Vagina (tissue), 2 donors: ENCODE measurements around the gene TBX1.

Source experiments
- CTCF ChIP-seq, 3 experiments: fragments of 450-650 bp in 2 of 3; fragments of 200-600 bp in 1 of 3; sonication (generic) in 1 of 3; IDR thresholded peaks; one replicate each; pipeline ENCODE4 v1.5.1; 2017 to 2019; ENCODE audit warnings: antibody characterized with exemption in 3 of 3, mild to moderate bottlenecking in 2 of 3, moderate library complexity in 2 of 3
- POLR2A ChIP-seq, 2 donors: fragments of 450-650 bp; IDR thresholded peaks; one replicate each; pipeline ENCODE4 v1.6.1; 2017; ENCODE audit warnings: antibody characterized with exemption in 2 of 2, mild to moderate bottlenecking in 2 of 2, moderate library complexity in 2 of 2
- POLR2AphosphoS5 ChIP-seq, 2 donors: sonication (generic); formaldehyde crosslinking; IDR thresholded peaks; one replicate each; pipeline ENCODE4 v1.9.0; 2017; ENCODE audit warnings: antibody characterized with exemption in 2 of 2, mild to moderate bottlenecking in 2 of 2, low read depth in 1 of 2; ENCODE audit not compliant: insufficient read depth in 1 of 2

- TF ChIP-seq CTCF (IDR thresholded peaks at IDR 0.05) (no peak), POLR2AphosphoS5 (IDR thresholded peaks at IDR 0.05; ENCODE audit: insufficient read depth in 1 of 2, low read depth in 1 of 2) (no peak), POLR2A (IDR thresholded peaks at IDR 0.05) (no peak)
Measured at GRCh38 chr22:19793661-19794310, 33.2 kb downstream of the TBX1 start.
